Measurements from ENCODE around the gene SPOCK1.
A peak's percentile ranks its signal among the peaks of the same experiment; 100 is the strongest.

SPOCK1 gene

DNA sequence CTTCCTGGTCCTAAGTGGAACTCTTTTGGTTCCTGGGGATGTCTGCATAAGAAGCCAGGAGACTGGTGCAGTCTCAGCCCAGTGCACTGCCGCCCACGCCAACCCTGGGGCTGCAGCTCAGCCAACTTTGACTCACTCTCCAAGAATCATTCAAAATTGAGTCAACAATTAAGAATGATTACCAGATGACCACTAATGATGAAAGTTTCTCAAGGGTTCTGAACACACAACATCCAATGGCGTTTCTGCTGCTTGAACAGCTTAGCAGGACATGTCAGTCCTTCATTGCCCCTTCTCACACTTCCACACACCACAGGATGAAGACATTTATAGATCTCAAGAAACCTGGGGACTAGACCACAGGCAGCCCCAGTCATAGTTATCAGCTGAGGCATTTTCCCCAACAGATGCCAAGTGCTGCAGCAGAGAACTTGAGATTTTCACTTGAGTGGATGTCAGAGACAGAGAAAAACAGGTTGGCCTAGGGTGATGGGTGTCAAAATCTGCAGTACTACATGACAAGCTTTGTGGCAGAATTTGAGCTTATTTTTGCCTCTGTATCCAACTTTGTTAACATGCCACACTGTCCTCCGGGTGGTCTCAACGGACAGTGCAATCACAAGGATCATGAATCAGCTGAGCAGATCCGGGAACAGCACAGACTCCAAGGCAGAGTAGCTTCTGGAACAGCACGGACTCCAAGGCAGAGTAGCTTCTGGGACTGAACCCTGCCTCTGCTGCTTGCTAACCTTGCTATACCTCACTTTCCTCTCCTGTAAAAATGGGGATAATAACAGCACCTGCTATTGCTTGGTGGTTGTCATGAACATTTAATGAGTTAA lies 356.1 kb downstream of the SPOCK1 start:
- no peak for DNase-seq

DNA sequence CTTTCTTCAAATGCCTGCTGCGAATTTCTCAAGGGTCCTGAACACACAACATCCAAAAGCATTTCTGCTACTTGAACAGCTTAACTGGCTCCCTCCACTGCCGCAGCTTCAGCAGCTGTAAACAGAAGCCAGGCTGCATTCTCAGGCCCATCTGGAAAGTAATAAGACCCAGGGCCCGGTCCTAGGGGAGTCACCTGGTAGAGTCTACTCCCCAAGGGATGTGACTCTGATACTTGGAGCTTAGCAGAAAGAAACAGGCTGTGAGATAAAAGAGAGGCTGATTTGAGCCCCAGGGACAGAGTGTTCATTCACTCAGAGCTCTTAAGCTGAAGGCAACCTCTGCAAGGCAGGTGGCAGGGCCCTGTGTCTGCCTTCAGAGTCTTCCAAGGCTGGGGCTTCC lies 356.8 kb downstream of the SPOCK1 start:
- DNase-seq, result no peak

DNA sequence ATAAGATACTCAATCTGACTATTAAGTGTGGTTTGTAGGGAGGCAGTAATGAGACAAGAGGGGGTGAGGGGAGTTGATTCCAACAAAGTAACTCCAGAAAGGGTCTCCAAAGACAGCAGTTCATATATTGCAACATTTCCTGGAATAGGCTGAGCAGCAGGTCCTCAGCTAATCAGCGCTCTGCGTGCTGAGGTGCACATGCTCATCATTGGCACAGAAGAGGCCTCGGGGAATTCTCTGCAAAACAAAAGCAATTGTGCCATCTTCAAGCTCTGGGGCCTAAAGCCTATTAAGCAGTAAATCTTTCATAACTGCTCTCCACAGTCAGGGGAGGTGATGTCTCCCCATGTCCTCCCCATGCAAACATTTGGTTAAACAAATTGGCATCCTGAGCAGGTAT lies 357.3 kb downstream of the SPOCK1 start:
- DNase-seq, result no peak

DNA sequence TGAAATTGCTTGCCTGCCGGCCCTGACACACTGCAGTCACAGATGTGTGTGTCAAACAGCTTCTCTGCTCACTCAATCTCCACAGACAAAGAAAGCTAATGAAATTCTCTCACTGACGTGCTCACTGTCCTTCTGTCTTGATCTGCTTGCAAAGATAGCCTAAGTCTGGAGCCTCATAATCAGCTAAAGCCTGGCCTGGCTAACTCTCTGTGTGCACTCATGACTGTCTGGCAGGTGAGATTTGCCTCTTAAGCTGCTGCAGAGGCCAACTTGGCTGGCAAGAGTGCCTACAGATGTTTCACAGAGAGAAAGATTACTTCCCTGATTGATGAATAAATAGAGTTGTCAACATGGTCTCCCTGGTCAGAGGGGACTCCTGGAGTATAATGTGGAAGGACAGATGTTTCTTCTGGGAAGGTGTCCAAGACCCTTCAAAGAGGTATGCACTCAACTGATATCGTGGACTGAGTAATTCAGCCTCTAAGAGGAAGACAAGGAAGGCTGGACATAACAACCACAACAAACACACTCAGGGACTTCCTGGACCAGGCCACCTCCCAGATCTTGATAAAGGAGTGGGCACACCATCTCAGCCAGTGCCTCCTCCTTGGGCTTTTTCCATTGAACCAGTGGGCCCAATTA lies 362.0 kb downstream of the SPOCK1 start:
- DNase-seq, result peak; percentile 50

DNA sequence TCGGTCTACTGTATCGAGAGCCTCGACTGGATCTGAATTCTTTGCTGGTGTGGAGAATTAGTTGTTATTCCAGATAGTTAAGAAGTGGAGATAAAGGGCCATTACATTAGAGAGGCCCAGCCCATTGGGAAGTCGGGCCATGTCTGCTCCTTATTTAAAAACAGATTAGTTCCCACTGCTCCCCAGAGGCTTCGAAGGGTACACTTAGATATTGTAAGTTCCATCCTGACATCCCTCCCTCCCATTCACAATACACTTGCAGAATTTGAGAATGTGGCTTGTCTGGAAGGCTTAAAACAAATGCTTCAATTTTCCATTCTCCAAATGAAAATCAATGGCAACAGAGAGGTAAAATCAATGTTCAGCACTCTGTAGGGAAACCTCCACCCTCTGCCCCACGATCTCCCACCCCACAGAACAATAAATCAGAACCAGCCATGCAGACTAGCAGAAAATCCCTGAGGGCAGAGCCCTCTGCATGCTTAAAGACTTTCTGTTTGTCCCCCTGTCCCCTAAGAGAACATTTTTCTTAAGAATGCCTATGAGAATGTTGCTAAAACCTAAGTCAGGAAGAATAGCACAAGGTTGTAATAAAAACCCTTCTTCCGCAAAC lies 364.1 kb downstream of the SPOCK1 start:
- no peak for DNase-seq

DNA sequence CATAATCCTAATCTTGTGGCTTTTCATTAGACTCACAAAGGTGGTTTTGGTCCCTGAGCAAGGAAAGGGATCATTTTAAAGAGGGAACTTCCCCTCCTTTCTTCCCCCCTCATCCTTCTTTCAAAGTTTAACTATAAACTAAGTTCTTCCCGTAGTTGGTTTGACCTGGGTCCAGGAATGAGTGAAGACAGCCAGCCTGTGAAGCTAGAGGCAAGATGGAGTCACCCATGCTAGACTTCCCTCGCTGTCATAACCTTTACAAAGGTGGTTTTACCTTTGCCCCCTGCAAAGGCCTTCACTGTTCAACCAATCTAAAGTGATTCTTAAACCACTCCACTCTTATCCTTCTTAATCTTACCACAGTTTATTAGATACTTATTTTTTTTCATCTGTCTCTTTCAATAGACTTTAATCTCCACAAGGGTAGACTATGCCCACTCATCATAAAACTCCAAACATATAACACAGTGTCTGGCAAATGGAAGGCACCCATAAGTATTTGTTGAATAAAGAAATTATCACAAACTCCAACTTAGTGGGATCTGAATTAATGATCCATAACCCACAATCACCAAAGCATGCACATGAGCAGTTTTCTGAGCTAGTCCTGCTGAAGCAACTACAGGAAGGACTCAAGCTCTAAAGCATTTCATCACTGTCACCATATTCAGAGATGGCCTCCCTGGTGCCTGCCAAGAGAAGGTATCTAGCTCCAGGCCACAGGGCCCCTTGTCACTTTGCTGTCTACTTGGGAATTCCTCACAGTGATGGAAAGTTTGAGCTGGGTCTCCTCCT lies 369.0 kb downstream of the SPOCK1 start:
- no peak for DNase-seq

DNA sequence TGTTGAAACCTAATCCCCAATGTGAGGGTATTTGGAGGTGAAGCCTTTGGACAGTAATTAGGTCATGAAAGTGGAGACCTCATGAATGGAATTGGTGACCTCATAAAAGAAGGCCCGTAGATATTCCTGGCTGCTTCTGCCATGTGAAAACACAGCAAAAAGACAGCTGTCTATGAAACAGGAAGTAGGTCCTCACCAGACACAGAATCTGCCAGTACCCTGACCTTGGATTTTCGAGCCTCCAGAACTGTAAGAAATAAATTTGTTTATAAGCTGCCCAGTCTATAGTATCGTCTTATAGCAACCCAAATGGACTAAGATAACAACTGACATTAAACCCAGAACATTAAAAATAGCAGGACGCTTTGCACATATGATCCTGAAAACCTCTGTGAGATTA lies 371.1 kb downstream of the SPOCK1 start:
- no peak for DNase-seq

DNA sequence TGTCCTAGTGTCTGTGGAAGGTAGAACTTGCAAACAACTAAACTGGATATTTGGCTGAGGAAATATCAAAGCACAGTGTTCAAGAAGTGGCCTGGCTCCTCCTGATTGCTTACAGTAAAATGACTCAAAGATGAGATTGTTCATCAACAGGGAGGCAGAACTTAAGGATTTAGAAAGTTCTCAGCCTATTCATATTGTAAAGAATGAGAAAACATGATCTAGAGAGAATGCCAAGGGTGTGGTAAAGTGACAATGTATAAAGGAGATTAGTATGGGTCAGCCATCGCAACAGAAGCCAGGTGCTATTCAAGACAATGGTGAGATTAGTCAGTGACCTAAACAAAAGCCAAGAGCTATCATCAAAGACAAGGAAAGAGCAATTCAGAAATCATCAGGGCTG lies 372.3 kb downstream of the SPOCK1 start:
- DNase-seq, result peak; percentile 4

DNA sequence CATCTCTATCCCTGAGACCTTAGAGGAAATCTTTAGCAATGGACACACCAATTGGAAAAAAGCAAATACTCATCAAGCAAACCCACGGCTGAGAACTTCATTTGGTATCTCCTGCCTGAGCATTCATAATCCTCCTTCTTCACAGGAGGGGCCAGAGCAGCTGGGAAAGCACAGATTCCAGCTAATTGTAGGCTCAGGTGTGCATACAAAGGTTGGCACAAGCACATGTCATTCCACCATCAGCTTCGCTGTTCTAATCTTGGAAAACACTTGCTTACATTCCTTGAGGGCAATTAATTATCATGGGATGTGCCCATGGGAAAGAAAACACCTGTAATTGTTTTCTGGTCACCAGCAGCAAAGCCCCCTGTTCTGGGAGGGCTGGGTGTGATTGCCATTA lies 376.6 kb downstream of the SPOCK1 start:
- DNase-seq, result peak; percentile 17

DNA sequence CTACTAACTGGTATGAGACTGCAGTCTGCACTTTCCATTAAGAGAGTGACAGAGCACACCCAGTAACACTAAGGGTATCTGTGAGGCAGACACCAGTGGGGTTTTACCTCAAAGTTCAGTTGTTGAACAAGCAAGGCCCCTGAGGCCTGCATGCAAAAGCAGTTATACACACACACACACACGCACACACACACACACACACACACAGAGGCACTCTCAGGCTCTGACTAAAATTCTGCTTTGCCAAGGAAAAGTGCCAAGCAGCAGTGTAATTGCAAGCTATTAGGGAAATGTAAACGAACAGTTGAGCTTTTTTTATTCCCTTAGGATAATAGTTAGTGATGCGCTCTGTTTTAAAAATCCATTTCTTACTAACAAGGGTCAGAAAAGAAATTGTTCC lies 377.1 kb downstream of the SPOCK1 start:
- peak; percentile 42 for DNase-seq

DNA sequence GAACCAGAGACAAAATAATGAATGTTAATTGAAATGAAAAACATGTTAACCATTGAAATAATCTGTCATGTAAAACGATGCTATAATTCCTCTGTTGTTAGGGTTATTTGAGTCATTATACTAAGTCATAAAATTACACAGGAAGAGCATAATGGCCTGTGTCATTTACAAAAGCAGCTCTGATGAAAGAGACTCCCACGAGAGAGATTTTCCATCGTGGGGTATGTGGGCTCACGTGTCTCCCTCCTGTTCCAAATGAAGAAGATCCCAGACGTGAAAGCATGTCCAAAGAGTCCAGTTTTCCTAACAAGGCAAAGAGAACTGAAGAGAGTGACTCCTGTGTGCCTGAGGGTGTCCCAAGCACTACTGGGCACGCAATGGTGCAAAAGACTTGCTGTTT lies 379.8 kb downstream of the SPOCK1 start:
- peak; percentile 25 for DNase-seq

DNA sequence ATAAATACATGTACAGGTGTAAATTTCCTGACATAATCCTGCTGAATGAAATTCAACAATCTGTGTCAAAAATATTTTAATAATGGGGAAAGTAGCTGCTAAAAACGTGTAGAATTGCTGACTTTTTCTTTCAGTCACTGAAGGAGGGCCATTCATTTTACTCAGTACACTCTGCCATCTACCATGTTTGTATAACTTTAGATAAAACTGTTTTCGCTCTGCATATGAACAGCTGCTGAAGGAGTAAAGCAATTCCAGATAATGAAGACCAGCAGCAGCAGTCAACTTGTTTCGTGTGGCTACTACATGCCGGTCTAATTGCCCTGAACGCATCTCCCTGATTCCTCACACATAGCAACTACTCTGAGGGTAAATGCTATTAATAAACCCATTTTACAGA lies 380.5 kb downstream of the SPOCK1 start:
- peak; percentile 2 for DNase-seq

DNA sequence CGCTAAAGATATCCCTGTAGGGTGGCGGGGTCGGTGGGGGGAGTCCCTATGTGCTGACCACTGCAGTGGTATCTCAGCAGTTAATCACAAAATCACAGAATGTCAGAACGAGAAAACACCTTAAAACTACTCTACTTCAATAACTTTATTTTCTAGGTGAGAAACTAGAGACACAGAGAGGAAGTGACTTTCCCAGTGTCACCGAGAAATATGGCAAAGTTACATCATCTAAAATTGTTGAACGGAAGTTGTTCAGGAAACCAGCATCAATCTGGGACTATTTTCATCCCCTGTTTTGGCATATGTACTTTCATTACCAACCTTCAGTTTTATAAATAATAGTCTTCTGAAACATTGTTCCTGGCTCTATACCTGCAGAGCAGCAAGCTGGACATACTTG lies 384.0 kb downstream of the SPOCK1 start:
- no peak for DNase-seq

DNA sequence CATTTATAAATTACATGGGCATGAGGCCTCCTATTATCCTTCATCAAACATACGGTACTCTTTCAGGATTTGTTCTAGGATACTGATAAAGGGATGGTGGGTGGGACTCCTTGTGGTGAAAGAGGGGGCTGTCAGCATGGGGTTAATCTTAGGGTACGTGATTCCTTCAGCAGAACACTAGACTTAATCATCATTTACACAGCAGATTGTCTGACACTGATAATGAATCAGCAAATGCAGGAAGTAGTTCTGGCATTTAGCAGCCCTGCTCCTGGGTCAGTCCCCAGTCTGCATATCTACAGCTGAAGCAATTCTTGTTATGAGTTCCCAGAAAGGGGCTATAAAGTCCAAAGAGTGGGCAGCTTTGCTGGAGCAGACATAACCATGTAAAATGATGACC lies 384.6 kb downstream of the SPOCK1 start:
- DNase-seq, result peak; percentile 50

DNA sequence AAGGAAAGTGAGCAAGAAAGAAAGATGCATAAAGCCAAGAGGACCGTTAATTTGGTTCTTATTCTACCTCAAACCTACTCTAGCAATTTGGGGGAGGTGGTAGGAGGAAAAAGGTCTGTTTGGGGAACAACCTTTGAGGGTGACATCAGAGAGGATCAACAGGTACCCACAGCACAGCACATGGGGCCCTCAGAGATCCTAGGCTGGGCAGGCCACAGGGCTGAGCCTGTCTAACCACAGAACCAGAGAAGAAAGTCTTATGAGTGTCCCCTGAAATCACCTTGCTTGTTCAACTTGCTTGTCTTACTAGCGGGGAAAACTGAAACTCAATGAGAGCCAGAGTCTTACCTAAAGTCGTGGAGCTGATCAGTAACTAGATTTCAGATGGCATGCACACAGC lies 385.2 kb downstream of the SPOCK1 start:
- DNase-seq, result peak; percentile 22

DNA sequence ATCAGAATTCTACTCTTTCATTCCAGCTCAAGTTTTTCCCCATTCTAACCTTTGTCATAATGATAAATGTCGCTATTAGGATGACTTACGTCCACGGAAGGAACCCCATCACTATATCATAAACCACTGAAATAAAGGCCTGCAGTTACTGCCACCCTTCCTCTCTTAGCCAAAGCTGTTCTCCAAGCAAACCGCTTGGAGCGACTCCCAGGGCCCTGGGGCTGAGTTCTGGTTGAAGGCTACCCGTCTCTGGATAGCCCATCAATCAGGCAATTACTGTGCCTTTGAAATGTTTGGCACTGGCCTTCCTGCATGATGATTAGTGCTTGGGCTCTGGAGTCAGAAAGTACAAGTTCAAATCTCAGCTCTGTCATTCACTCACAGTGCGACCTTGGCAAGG lies 386.0 kb downstream of the SPOCK1 start:
- DNase-seq, result peak; percentile 62

DNA sequence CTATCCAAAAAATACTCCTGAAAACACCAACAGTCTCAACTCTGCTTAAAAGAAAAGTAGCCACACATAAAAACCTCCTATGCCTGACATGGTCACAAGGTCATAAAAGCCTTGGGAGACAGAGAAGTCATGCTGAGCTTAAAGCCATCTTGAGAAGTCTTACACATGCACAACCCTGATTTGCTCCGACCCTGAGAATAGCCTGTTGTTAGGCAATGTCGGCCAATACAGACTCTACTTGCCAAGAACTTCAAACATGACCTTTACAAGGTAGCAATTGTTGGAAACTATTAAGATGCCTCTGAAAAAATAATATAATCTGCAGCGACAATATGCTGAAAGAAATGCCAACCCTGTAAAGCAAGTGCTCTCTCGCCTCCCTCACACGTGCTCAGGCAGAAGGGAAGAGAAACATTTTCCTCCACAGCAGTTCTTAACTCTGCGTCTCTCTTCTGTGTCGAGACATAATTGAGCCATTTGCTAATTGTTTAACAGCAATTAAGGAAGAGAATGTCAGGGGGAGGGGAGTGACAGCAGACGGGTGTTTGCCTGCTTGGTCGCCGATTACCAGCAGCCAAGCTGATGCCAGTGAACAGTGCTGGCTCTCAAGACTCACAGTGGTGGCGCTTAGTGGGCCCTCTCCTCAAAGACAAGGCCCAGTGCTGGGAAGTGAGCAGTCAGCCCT lies 393.6 kb downstream of the SPOCK1 start:
- DNase-seq, result no peak

DNA sequence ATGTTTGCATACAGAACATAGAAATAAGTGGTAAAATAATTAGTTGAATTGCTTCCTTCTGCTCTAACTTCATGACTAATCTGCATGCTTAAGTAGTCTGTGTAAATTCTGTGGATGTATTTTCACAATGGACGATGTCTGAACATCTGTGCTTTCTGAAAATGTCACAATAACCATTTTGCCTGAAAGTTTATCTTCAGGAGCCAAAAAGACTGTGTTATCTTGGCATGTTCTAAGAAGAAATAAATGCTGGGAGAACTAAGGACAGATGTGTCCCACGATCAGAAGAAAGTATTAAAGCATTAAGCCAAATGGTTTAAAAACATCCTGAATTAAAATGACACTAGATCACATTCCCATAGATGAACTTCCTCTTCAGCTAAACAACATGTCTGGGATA lies 397.6 kb downstream of the SPOCK1 start:
- no peak for DNase-seq

DNA sequence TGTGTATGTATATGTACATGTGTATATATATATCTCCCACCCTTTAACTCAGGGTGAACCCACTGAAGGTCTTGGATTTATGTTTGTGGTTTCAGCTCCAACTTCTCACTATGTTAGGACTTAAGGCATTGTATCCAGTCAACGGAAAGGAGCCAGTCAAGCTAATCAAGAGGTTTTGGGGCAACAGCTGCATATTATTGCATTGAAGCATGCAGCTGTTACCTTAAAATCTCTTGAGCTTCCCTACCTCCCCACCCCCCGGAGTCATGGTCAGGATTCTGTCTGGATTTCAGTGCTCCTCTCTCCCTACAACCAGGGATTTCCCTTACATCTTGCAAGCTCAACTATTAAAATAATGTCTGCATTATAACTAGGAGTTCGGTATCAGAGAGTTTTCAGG lies 399.5 kb downstream of the SPOCK1 start:
- DNase-seq, result no peak

DNA sequence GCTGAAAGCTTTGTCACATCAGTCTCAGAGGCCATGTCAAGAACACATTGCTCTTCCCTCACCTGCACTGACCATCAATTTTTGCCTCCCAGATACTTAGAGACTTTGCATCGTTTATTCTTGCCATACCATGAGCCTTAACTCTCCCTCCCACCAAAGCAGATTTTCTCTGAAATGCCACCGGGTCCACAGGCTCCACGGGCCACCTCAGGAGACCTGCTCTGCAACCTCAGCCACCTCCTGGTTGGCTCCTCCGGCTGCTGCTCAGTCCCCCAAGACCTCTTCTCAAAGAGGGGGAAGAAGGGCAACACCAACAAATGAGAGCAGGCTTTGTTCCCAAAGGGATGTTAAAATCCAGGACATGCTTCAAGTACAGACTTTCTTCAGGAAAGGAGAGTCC lies 400.5 kb downstream of the SPOCK1 start:
- peak; percentile 28 for DNase-seq

DNA sequence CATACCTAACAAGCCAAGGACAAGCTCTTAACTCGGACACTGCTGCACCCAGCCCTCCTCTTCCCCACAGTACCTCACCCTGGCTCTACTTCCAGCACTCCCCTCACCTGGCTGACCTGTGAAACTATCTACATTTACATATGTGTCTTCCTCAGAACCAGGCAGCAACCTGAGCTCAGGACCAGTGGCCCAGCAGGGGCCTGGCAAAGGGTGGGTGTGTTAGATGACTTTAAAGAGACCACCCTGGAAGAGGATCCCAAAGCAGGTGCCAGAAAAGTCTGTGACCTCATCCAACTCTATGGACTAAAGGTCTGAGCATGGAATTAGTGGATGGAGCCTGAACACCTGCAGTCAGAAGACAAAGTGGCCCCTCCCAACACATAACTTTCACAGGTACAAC lies 400.9 kb downstream of the SPOCK1 start:
- DNase-seq, result peak; percentile 11

DNA sequence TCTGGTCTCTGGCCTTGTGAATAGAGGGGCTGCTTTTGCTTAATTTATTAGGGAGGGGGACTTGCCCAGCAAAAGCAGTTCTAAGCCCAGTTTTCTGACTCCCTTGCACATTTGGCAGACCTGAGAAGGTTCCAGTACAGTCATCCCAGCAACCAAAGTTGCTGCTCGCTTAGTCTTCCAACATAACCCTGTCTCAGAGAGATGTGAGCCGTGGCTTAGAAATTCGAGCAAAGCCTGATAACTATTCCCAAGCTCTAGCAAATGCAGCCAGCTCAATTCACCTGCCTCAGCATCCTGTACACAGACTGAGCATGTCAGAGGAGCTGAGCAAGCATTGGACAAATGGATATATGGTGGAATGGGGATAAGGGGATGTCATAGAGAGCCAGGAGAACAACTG lies 401.9 kb downstream of the SPOCK1 start:
- peak; percentile 20 for DNase-seq
